ENCODE results near the gene KIAA0319L. TPM values are rescaled to one million over a fixed set of nuclear protein-coding genes. Genes with fewer than 3 reads are reported as not detected.
A peak's percentile ranks its signal among the peaks of the same experiment; 100 is the strongest.

Gene KIAA0319L
- total and polyA plus RNA-seq, 8 donors = 76.5 to 106 (median 92.6) TPM

DNA sequence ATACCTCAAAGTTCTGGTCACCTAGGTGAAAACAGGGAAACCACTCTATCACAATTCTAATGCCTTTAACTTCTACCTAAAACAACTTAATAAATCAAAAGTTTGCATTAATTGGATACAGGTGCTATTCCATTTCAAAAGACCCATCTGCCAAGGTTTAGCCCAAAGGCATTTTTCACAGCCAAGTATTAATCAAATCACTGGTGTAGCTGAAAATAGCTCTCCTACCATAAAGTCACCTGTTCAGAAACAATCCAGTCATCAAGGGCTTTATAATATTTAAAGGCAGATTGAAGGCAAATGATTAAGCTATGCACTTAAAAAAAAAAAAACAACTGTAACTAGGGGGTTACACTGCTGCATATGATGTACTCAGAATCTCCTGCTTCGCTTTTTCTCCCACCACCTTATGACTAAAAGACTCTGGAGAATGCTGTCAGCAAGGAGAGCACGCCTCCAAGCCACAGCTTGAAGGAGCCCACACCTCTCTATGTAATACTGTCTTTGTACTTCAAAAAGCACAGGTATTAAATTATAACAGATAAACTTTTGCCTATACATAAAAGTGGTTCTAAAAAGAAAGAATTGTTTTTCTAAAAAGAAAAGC lies 20.5 kb downstream of the KIAA0319L start:
- TF ChIP-seq, protein P1, sequence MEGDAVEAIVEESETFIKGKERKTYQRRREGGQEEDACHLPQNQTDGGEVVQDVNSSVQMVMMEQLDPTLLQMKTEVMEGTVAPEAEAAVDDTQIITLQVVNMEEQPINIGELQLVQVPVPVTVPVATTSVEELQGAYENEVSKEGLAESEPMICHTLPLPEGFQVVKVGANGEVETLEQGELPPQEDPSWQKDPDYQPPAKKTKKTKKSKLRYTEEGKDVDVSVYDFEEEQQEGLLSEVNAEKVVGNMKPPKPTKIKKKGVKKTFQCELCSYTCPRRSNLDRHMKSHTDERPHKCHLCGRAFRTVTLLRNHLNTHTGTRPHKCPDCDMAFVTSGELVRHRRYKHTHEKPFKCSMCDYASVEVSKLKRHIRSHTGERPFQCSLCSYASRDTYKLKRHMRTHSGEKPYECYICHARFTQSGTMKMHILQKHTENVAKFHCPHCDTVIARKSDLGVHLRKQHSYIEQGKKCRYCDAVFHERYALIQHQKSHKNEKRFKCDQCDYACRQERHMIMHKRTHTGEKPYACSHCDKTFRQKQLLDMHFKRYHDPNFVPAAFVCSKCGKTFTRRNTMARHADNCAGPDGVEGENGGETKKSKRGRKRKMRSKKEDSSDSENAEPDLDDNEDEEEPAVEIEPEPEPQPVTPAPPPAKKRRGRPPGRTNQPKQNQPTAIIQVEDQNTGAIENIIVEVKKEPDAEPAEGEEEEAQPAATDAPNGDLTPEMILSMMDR (IDR thresholded peaks at IDR 0.05) = no peak
- Histone ChIP-seq H3K4me1 (peaks cover 24 to 48% of the 10 kb centered on the region in 2 donors), H3K4me3 (no peak overlapping the region), H3K36me3 (no peaks in the 10 kb centered on the region), H3K27ac (no peak overlapping the region), H3K9me3 (no peaks in the 10 kb centered on the region), H3K27me3 (no peaks in the 10 kb centered on the region)
- intact Hi-C loops (cut with DNase I) = no loop called here
- DNase-seq = no peak
- ATAC-seq = no peak

DNA sequence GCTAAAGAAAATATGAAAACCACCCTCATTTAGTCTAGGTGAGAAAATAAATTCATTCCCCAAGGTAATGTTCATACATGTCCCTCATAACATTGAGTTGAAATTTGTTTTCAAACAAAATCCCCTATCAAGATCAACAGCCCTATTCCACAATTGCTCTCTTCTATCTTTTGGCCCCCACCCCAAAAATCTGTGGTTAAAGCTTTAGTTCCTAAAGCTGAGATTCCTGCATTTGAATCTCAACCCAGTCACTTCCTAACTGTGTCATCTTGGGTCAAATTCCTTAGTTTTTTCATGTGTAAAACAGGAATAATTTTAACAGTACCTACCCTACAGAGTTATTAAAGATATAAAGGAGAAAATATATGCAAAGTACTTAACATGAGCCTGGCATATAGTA lies 22.0 kb downstream of the KIAA0319L start:
- intact Hi-C loops (cut with DNase I) = no loop called here
- Histone ChIP-seq H3K4me3 (no peak overlapping the region), H3K9me3 (peaks cover 0 to 4% of the 10 kb centered on the region in 2 donors), H3K4me1 (peaks cover 23 to 35% of the 10 kb centered on the region in 2 donors), H3K27me3 (no peaks in the 10 kb centered on the region), H3K27ac (no peak overlapping the region), H3K36me3 (peaks cover 0 to 13% of the 10 kb centered on the region in 2 donors)
- DNase-seq (no peak), ATAC-seq (no peak)
- TF ChIP-seq, protein P1 (IDR thresholded peaks at IDR 0.05) = no peak

DNA sequence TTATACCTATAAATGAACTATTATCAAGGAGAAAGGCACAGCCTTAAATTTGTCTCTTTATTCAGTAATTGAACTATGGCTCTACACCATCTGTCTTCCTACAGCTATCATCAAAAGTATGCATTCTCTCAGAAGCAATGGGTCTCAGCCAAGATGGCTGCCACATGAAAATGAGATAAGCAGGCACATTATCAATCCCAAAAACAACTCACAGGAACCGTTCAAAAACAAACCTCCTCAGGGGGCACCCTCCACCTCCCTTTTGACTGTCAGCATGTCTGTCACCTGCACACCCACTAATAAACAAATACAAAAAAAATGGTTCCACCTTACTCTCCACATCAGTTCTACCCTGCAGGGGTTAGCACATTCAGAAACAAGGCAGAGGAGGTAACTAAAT lies 23.6 kb downstream of the KIAA0319L start:
- no peak for ATAC-seq

DNA sequence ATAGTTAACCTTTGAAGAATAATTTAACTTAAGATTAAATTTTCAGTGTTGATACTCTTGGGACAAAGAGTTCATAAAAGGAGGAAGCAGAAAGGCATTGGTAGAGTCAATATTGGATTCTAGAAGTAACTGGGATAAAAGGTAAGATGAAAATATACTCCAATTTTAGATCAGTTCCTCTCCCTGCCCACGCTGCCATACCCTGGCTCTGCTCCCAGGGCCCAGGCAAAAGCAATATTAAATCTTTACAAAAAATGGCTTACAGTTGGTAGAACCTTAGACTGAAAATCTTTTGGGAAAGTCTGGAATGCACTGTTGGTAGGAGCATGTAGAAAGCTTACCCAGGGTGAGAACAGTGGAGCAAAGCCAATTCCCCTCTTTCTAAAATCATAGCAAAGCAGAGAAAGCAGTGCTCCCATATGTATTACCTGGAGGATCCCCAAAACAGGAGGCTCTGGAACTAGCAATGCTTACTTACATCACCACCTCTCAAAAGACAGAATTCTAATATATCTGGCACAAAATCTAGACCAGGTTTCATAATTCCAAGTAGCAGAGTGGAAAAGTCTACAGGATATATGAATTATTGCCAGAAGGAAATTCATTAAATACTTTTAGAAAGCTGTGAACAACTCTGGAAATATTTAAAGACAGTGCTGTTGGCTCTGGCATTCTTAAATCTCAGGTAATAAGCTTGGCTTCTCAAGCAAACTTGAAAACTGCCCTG lies 24.5 kb downstream of the KIAA0319L start:
- TF ChIP-seq, protein P1 (IDR thresholded peaks at IDR 0.05) = no peak
- Histone ChIP-seq H3K9me3 (peaks cover 0 to 5% of the 10 kb centered on the region in 2 donors), H3K4me1 (peaks cover 8 to 15% of the 10 kb centered on the region in 2 donors), H3K36me3 (peaks cover 0 to 17% of the 10 kb centered on the region in 2 donors), H3K27me3 (no peaks in the 10 kb centered on the region), H3K27ac (no peak overlapping the region), H3K4me3 (no peak overlapping the region)
- no peak for DNase-seq
- intact Hi-C loops (cut with DNase I) = no loop called here
- peak; percentile 62 for ATAC-seq

More for the DNA sequence above, 23.6 kb downstream of the KIAA0319L start:
- intact Hi-C loops (cut with DNase I) = no loop called here
- Histone ChIP-seq H3K27ac (no peak overlapping the region), H3K36me3 (peaks cover 0 to 17% of the 10 kb centered on the region in 2 donors), H3K4me1 (peaks cover 8 to 19% of the 10 kb centered on the region in 2 donors), H3K27me3 (no peaks in the 10 kb centered on the region), H3K9me3 (peaks cover 0 to 5% of the 10 kb centered on the region in 2 donors), H3K4me3 (no peak overlapping the region)
- TF ChIP-seq, protein P1 (IDR thresholded peaks at IDR 0.05) = no peak
- DNase-seq = no peak

DNA sequence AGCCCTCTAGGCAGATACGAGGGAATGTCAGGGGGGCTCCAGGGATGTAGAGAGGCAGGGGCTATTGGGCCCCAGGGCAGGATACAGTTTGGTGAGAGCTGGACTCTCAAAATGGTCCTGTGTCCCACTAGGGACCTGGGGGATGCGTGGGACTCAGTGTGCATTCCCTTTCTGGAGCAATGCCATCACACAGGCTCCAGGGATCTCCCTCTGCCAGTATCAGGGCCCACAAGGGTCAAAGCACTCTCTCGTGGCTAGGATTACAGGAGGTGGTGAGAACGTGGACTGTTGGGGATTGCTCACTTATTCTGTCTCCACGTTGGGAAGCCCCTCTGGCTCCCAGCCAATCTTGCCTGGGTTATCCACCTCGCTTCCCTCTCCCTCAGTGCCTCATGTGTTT lies 25.8 kb downstream of the KIAA0319L start:
- TF ChIP-seq, protein P1 (IDR thresholded peaks at IDR 0.05) = no peak
- no peaks in the 10 kb centered on the region for H3K27me3 ChIP-seq
- H3K36me3 ChIP-seq = peaks cover 0 to 17% of the 10 kb centered on the region in 2 donors
- ATAC-seq (no peak), DNase-seq (no peak)
- H3K4me3 ChIP-seq = no peak overlapping the region
- intact Hi-C loops (cut with DNase I) = no loop called here
- H3K27ac ChIP-seq = no peak overlapping the region
- H3K4me1 ChIP-seq = peaks cover 7 to 8% of the 10 kb centered on the region in 2 donors
- H3K9me3 ChIP-seq = peaks cover 0 to 5% of the 10 kb centered on the region in 2 donors
